Stimulated activated CD8-positive, alpha-beta memory T cell treated with anti-CD3 and anti-CD28 coated beads, Interleukin-15, amount 100 ng/mL, for 4 hours (primary cell): Measurements from ENCODE around the gene LRP6.
"Not testable (repeated sequence)": the region's sequence is repeated elsewhere in the genome, so short reads cannot be mapped to it uniquely, and the experiment has no call there.

Experiments used
- DNase-seq, 2 donors: peaks; one replicate each; pipeline ENCODE4 v3.0.0-alpha.2; 2020; ENCODE audit warnings: low read depth in 2 of 2

LRP6 gene

GRCh38 chr12:12266873-12267741 lies at the start of gene LRP6:
LRP6 (minus strand) TSS chr12:12267044; CDS start chr12:12266735, 309 bp downstream.
- peak; percentile 46 to 51 for DNase-seq

DNA sequence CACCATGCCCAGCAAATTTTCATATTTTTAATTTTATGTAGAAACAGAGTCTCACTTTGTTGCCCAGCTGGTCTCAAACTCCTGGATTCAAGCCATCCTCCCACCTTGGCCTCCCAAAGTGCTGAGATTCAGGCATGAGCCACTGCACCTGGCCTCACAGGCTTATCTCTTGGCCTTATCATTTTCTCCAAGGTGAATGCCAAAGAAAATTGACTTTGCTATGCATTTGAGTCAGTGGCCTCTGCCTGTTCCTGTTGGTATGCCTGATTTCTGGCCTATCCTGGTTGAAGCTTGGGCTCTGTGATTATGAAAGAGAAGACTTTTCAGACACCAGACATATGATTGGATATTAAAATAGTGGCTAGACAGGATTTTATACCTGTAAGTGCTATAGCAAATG lies 49.0 kb upstream of the LRP6 start:
- no peak for DNase-seq

- not testable (repeated sequence) for DNase-seq
Observed at GRCh38 chr12:12310695-12311094, 43.9 kb upstream of the LRP6 start.

- DNase-seq, result no peak
Observed at GRCh38 chr12:12305568-12306300, 38.9 kb upstream of the LRP6 start.

DNA sequence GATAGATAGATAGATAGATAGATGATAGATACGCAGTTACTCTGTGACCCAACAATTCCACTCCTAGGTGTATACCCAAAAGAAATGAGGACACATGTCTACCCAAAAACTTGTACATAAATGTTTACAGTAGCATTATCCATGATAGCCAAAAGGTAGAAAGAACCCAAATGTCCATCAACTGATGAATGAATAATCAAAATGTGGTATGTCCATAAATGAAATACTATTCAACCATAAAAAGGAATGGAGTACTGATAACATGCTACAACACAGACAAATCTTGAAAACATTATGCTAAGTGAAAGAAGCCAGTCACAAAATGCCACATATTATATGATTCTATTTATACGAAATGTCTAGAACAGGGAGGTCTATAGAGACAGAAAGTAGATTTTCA lies 36.1 kb upstream of the LRP6 start:
- no peak for DNase-seq

- DNase-seq, result no peak
Observed at GRCh38 chr12:12301122-12301521, 34.3 kb upstream of the LRP6 start.

DNA sequence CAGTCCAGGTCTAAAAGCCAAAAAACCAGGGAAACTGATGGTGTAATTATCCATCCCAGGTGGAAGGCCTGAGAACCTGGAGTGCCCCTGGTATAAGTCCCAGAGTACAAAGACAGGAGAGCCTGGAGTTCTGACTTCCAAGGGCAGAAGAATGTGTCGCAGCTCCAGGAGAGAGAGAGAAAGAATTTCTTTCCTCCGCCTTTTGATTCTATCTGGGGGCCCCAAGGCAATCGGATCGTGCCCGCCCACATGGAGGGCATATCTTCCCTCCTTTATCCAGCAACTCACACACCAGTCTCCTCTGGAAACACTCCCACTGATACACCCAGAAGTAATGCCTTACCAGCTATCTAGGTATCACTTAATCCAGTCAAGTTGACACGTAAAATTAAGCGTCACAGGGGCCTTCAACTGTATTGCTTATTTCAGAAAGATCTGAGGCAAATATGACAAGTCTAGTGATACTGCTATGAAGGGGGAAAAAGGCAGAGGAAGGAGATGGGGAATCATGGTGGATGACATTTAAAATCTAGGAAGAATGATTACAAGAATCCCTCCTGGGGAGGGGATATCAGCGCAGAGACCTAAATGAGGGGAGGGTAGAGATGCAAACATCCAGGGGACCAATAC lies 30.5 kb upstream of the LRP6 start:
- DNase-seq, result no peak

DNA sequence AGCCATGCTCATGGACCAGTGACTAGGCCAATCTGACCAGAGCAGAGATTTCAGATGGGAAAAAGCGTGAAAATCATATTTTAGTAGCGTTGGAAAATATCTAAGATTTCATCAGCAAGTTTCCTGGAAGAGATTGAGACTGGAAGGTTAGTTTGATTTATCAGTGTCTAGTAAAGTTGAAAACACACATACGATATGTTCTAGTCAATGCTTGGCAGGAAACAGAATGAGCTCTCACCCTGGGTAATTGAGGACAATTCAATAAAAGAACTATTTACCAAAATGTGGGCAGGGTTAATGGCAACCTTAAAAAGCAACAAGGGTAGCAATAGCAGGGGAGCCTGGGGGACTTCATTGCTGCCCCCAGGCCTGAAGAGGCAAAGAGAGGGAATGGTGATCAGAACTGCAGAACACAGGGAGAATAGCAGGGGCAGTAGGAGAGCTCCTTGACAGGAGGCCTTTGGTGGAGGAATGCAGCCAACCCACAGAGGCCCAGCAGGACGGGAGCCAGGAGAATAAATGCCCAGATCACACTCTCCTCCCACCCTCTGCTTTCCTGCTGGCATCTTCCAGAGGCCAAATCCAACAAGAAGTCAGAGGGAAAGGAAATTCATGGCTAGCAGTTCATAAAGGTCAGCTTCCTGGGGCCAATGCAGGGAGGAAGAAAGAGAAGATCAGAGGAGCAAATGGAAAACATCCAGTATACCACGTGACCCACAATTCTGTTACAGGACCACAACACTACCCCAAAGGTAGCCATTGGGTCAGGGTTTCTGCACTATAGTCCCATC lies 27.6 kb upstream of the LRP6 start:
- no peak for DNase-seq

GRCh38 chr12:12290206-12290605 lies 23.4 kb upstream of the LRP6 start:
- DNase-seq, result no peak

GRCh38 chr12:12286441-12286840 lies 19.6 kb upstream of the LRP6 start:
- no peak for DNase-seq

- DNase-seq, result no peak
Observed at GRCh38 chr12:12282761-12283425, 16.0 kb upstream of the LRP6 start.

GRCh38 chr12:12282202-12282601 lies 15.4 kb upstream of the LRP6 start:
- DNase-seq, result no peak

GRCh38 chr12:12281134-12281533 lies 14.3 kb upstream of the LRP6 start:
- no peak for DNase-seq

DNA sequence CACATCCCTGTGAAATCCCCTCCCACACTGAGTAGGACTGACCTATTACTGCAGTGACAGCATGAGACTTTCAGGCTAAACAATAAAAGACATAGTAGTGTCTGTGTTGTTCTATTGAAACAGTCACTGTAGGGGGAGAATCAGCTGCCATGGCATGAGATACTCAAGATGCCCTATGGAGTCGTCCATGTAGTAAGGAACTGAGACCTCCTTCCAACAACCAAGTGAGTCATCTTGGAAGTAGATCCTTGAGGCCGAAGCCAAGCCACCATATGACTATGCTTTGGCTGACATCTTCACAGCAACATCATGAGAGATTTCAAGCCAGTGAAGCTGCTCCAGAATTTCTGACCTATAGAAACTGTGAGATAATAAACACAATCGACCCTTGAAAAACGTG lies 12.1 kb upstream of the LRP6 start:
- DNase-seq, result no peak

DNA sequence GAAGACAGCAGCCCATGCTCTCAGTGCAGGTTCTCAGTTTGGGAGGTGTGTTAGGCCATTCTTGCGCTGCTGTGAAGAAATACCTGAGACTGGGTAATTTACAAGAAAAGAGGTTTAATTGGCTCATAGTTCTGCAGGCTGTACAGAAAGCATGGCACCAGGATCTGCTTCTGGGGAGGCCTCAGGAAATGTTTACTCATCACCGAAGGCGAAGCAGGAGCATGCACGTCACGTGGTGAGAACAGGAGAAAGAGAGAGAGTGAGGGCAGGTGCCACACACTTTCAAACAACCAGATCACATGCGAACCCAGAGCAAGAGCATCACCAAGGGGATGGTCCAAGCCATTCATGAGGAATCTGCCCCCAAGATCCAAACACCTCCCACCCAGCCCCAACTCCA lies 9.0 kb upstream of the LRP6 start:
- DNase-seq, result no peak

DNA sequence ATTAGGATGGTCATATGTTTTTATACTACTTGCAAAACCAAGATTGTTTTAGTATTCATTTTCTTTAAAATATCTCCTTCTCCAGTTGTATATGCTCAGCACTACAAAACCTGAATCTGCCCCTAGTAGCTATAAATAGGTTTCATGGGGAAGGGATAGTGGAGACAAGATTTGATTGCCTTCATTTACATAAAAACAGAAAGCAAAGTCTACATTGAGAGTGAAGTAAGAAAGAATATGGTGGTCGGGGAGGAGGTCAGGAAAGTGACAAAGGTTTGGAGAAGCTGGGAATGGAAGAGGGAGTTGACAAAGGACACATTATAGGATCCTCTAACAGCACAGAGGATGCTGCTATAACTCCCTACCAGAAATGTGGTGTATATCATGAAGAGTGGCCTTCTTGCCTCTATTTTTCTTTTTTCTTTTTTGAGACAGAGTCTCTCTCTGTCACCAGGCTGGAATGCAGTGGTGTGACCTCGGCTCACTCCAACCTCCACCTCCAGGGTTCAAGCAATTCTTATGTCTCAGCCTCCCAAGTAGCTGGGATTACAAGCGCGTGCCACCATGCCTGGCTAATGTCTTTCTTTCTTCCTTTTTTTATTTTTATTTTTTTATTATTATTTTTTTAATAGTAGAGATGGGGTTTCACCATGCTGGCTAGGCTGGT lies 6.6 kb upstream of the LRP6 start:
- DNase-seq, result no peak

DNA sequence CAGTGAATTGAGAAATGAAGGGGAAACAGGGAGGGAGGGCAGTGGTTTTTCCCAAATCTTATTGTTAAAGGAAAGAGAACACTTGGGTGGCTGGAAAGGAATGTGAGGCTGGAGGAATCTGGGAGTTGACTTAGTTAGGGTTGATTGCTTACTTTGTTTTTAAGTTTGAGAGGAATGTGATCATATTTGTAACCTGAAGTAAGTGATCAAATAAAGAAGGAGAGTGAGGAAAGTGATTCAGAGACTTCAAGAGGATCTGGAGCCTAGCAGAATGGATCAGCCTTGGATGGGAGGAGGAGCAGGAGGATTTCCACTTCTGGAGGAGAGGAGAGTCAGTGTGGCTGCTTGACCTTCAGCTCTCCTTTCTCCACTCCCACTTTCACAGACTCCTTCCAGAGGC lies 6.0 kb upstream of the LRP6 start:
- no peak for DNase-seq

- no peak for DNase-seq
Observed at GRCh38 chr12:12270226-12270625, 3.4 kb upstream of the LRP6 start.

GRCh38 chr12:12267742-12268200 lies 927 bp upstream of the LRP6 start:
- DNase-seq, result no peak

- DNase-seq, result no peak
Observed at GRCh38 chr12:12266389-12266872, 413 bp downstream of the LRP6 start.
